IMR-90 (cell line): ENCODE results near the gene RAG1. TPM values are rescaled to one million over a fixed set of nuclear protein-coding genes. Genes with fewer than 3 reads are reported as not detected.

Experiments used
- ATAC-seq: fragments of 200-7000 bp; cut with Tn5 transposase; 2 replicates; pipeline ENCODE4 v1.9.1; 2020; ENCODE audit warnings: low read depth, mild to moderate bottlenecking, moderate library complexity
- BruUV-seq: library from RNA; stranded (reverse); fragments of 400-500 nt; replicated peaks from 2 replicates; lab custom pipeline; 2021; lab: Mats Ljungman, UMichigan
- CTCF ChIA-PET: fragments of 300-600 bp; formaldehyde crosslinking; extraction: SDS; loops from one replicate; lab custom pipeline; 2021; ENCODE audit warnings: antibody characterized with exemption; lab: Yijun Ruan, JAX
- POLR2A ChIA-PET: fragments of 300-600 bp; sonication (Branson Sonifier 250); formaldehyde crosslinking; loops from one replicate; lab custom pipeline; 2022; ENCODE audit warnings: antibody characterized with exemption; ENCODE audit not compliant: unreplicated experiment; lab: Charles Lee
- DNase-seq: peaks from one replicate; pipeline ENCODE4 v3.0.0; 2013
- H2AFZ ChIP-seq: replicated peaks from 2 replicates; pipeline ENCODE3; 2013; ENCODE audit warnings: low read length, mild to moderate bottlenecking; ENCODE audit not compliant: poor library complexity
- H2AK5ac ChIP-seq: 2 replicates; pipeline ENCODE4 v1.6.1; 2013; ENCODE audit warnings: low read depth, low read length, inconsistent platforms
- H2AK9ac ChIP-seq: replicated peaks from 2 replicates; pipeline ENCODE3; 2013; ENCODE audit warnings: mild to moderate bottlenecking, low read depth, low read length, moderate library complexity; ENCODE audit not compliant: poor library complexity
- H2BK120ac ChIP-seq: 2 replicates; pipeline ENCODE4 v1.6.1; 2013; ENCODE audit warnings: low read depth, low read length, inconsistent platforms
- H2BK15ac ChIP-seq: 3 replicates; pipeline ENCODE4 v1.6.1; 2013; ENCODE audit warnings: low read depth, low read length, inconsistent platforms
- H2BK20ac ChIP-seq: 2 replicates; pipeline ENCODE4 v1.6.1; 2013; ENCODE audit warnings: low read depth, mild to moderate bottlenecking, inconsistent platforms, low read length, moderate library complexity
- H2BK5ac ChIP-seq: 2 replicates; pipeline ENCODE4 v1.6.1; 2013; ENCODE audit warnings: mild to moderate bottlenecking, low read depth, low read length, inconsistent platforms; ENCODE audit not compliant: poor library complexity, severe bottlenecking
- H3K14ac ChIP-seq: replicated peaks from 2 replicates; pipeline ENCODE4 v1.6.1; 2013; ENCODE audit warnings: low read depth, low read length, inconsistent platforms
- H3K18ac ChIP-seq: 2 replicates; pipeline ENCODE4 v1.6.1; 2013; ENCODE audit warnings: low read depth, low read length, control low read depth
- H3K23ac ChIP-seq: 2 replicates; pipeline ENCODE4 v1.6.1; 2013; ENCODE audit warnings: low read depth, low read length, inconsistent platforms
- H3K27ac ChIP-seq: 2 replicates; pipeline ENCODE4 v1.5.1; 2013; ENCODE audit warnings: mild to moderate bottlenecking, control low read depth, low read length; ENCODE audit not compliant: insufficient read depth
- H3K27me3 ChIP-seq: 2 replicates; pipeline ENCODE4 v1.6.1; 2013; ENCODE audit warnings: low read length; ENCODE audit not compliant: control insufficient read depth, insufficient read depth
- H3K36me3 ChIP-seq: 2 replicates; pipeline ENCODE4 v1.6.1; 2013; ENCODE audit warnings: low read length, mixed read lengths; ENCODE audit not compliant: control insufficient read depth, insufficient read depth
- H3K4ac ChIP-seq: 2 replicates; pipeline ENCODE4 v1.6.1; 2013; ENCODE audit warnings: low read depth, low read length, inconsistent platforms
- H3K4me1 ChIP-seq: 2 replicates; pipeline ENCODE4 v1.6.1; 2013; ENCODE audit warnings: low read length, mixed read lengths; ENCODE audit not compliant: control insufficient read depth, insufficient read depth
- H3K4me2 ChIP-seq: 2 replicates; pipeline ENCODE4 v1.6.1; 2013; ENCODE audit warnings: low read depth, mild to moderate bottlenecking, control low read depth, low read length, moderate library complexity
- H3K4me3 ChIP-seq: 2 replicates; pipeline ENCODE4 v1.5.1; 2013; ENCODE audit warnings: low read depth, mild to moderate bottlenecking, control low read depth, low read length, moderate library complexity; ENCODE audit not compliant: insufficient read depth
- H3K56ac ChIP-seq: 2 replicates; pipeline ENCODE4 v1.6.1; 2013; ENCODE audit warnings: low read length, inconsistent platforms; ENCODE audit not compliant: insufficient read depth; ENCODE audit errors: extremely low read depth
- H3K79me1 ChIP-seq, 2 experiments: 2 replicates each; pipeline ENCODE4 v1.6.1; 2013; ENCODE audit warnings: low read length in 2 of 2, inconsistent platforms in 1 of 2, low read depth in 1 of 2
- H3K9ac ChIP-seq: 2 replicates; pipeline ENCODE4 v1.6.1; 2013; ENCODE audit warnings: low read depth, low read length, control low read depth
- H3K9me1 ChIP-seq: 2 replicates; pipeline ENCODE4 v1.6.1; 2013; ENCODE audit warnings: low read length, inconsistent platforms; ENCODE audit not compliant: insufficient read depth
- H3K9me3 ChIP-seq: 2 replicates; pipeline ENCODE4 v1.6.1; 2013; ENCODE audit warnings: low read length; ENCODE audit not compliant: control insufficient read depth, insufficient read depth
- H4K20me1 ChIP-seq: 2 replicates; pipeline ENCODE4 v1.6.1; 2013; ENCODE audit warnings: low read length, inconsistent platforms; ENCODE audit not compliant: insufficient read depth
- H4K5ac ChIP-seq: 2 replicates; pipeline ENCODE4 v1.6.1; 2013; ENCODE audit warnings: mild to moderate bottlenecking, low read depth, low read length, control low read depth
- H4K8ac ChIP-seq, 2 experiments: 2 replicates each; pipeline ENCODE4 v1.6.1; 2013; ENCODE audit warnings: low read depth in 2 of 2, low read length in 2 of 2, control low read depth in 1 of 2, inconsistent platforms in 1 of 2
- H4K91ac ChIP-seq: 2 replicates; pipeline ENCODE4 v1.6.1; 2013; ENCODE audit warnings: low read depth, low read length, inconsistent platforms; ENCODE audit not compliant: insufficient read depth
- CEBPB ChIP-seq: IDR thresholded peaks from 2 replicates; pipeline ENCODE4 v1.6.1; 2012; ENCODE audit warnings: low read depth, low read length, improper control_type of control experiment
- MAFK ChIP-seq: IDR thresholded peaks from 2 replicates; pipeline ENCODE4 v1.6.1; 2012; ENCODE audit warnings: low read depth, low read length, improper control_type of control experiment
- dilution Hi-C: fragments of 300-500 bp; cut with HindIII; formaldehyde crosslinking; loops from one replicate; pipeline ENCODE4 v1.14.3; 2018; ENCODE audit warnings: low sequenced_read_pairs; ENCODE audit not compliant: unreplicated experiment
- in situ Hi-C: fragments of 300-500 bp; cut with MboI; formaldehyde crosslinking; loops from 3 replicates; pipeline ENCODE4 v1.14.3; 2019; ENCODE audit warnings: low sequenced_read_pairs, inconsistent platforms, mixed read lengths
- intact Hi-C: fragments of 100-400 bp; cut with micrococcal nuclease; formaldehyde crosslinking; loops from 2 replicates; pipeline ENCODE4 v1.10.0; 2022
- polyA plus RNA-seq, 3 experiments: library from polyadenylated mRNA; depleted of rRNA; stranded (reverse); fragments of >200 nt; gene quantifications; 2 replicates each; pipeline ENCODE4 v1.2.3, GENCODE V29; 2012; ENCODE audit warnings: low replicate concordance in 1 of 3
- total RNA-seq: library from RNA; depleted of rRNA; stranded (reverse); fragments of >200 nt; gene quantifications from 2 replicates; pipeline ENCODE4 v1.2.3, GENCODE V29; 2012

The RAG1 gene
- total and polyA plus RNA-seq, 2 of the 4 experiments (the other 2 are of a cell fraction): 0.14 to 0.72 TPM

- no peak overlapping the region for H2AFZ ChIP-seq
- no peak overlapping the region for H3K56ac ChIP-seq
- TF ChIP-seq MAFK: no peak
- 0 out of 2 replicates have a peak, but pooled peaks have one; percentile 24 for TF ChIP-seq CEBPB
- peaks cover 3% of the 10 kb centered on the region for H3K27me3 ChIP-seq
- no peak overlapping the region for H3K4ac ChIP-seq
- no peak overlapping the region for H2BK20ac ChIP-seq
- H3K9ac ChIP-seq: no peak overlapping the region
- H3K79me1 ChIP-seq: no peaks in the 10 kb centered on the region
- CTCF ChIA-PET: interaction anchor here (0.6 to 1.0 kb wide), 2 partner anchors 20 to 45 kb away, joined by 3 read pairs; partner anchors contain the start of gene TRAF6
- no peak overlapping the region for H3K4me3 ChIP-seq
- intact Hi-C loops (no loop called here), in situ Hi-C loops (no loop called here), dilution Hi-C loops (no loop called here)
- no peak overlapping the region for H2BK5ac ChIP-seq
- no peaks in the 10 kb centered on the region for H3K36me3 ChIP-seq
- POLR2A ChIA-PET: no interaction called here
- no peak overlapping the region for H2AK9ac ChIP-seq
- no peak overlapping the region for H2BK15ac ChIP-seq
- H4K8ac ChIP-seq: no peak overlapping the region
- H3K14ac ChIP-seq: no peak overlapping the region
- DNase-seq (no peak), ATAC-seq (no peak)
- no peak overlapping the region for H3K23ac ChIP-seq
- H3K4me2 ChIP-seq: no peak overlapping the region
- H3K9me1 ChIP-seq: no peaks in the 10 kb centered on the region
- no peak overlapping the region for H2BK120ac ChIP-seq
- no peaks in the 10 kb centered on the region for H3K4me1 ChIP-seq
- no peaks in the 10 kb centered on the region for H4K20me1 ChIP-seq
- no TSS peak for BruUV-seq
- H3K18ac ChIP-seq: no peak overlapping the region
- no peak overlapping the region for H2AK5ac ChIP-seq
- no peak overlapping the region for H4K5ac ChIP-seq
- H3K27ac ChIP-seq: no peak overlapping the region
- H3K9me3 ChIP-seq: no peaks in the 10 kb centered on the region
- no peak overlapping the region for H4K91ac ChIP-seq
Observed at GRCh38 chr11:36530840-36531239, 37.0 kb upstream of the RAG1 start.
